Bronchial smooth muscle cell (primary cell): ENCODE measurements around the gene ASPSCR1. TPM values are rescaled to one million over a fixed set of nuclear protein-coding genes. Genes with fewer than 3 reads are reported as not detected.

Experiments used
- total RNA-seq: library from RNA; depleted of rRNA; stranded (reverse); fragments of >200 nt; gene quantifications from 2 replicates; pipeline ENCODE4 v1.2.1, GENCODE V29; 2014

The ASPSCR1 gene
- total RNA-seq, result 26.6 and 28.4 TPM in 2 replicates

GRCh38 chr17:81977211-81977808, at the start of gene ASPSCR1:
TSS of gene ASPSCR1 (plus strand) at chr17:81977629. CDS start at chr17:81977647, 18 bp downstream.

GRCh38 chr17:81927653-81928543, 49.5 kb upstream of the ASPSCR1 start, which contains the start of gene MAFG:
TSS of gene MAFG (minus strand) at chr17:81927735. CDS start at chr17:81923185, 4,550 bp downstream.

GRCh38 chr17:81947189-81947588, 30.2 kb upstream of the ASPSCR1 start, which contains the start of gene MYADML2:
TSS of gene MYADML2 (minus strand) at chr17:81947233. CDS start at chr17:81941741, 5,492 bp downstream.

GRCh38 chr17:81961087-81961511, 16.3 kb upstream of the ASPSCR1 start, which contains the start of gene NOTUM:
TSS of gene NOTUM (minus strand) at chr17:81961187. CDS start at chr17:81960909, 278 bp downstream.

GRCh38 chr17:82022310-82022980, 45.0 kb downstream of the ASPSCR1 start, which contains the start of gene CENPX:
TSS of gene CENPX (minus strand) at chr17:82022878. CDS start at chr17:82022861, 17 bp downstream.

GRCh38 chr17:82022981-82023446, 45.6 kb downstream of the ASPSCR1 start, which contains the start of gene LRRC45:
TSS of gene LRRC45 (plus strand) at chr17:82023305. CDS start at chr17:82023644, 339 bp downstream.

GRCh38 chr17:82031303-82031884, 54.0 kb downstream of the ASPSCR1 start, which contains the start of gene RAC3:
TSS of gene RAC3 (plus strand) at chr17:82031678. CDS start at chr17:82031762, 84 bp downstream.

GRCh38 chr17:82037092-82037888, 59.9 kb downstream of the ASPSCR1 start, which contains the start of gene DCXR:
TSS of gene DCXR (minus strand) at chr17:82037697. CDS start at chr17:82037682, 15 bp downstream.

GRCh38 chr17:82051776-82052637, 74.6 kb downstream of the ASPSCR1 start, which contains the start of the genes GPS1 and RFNG:
TSS of gene GPS1 (plus strand) at chr17:82051898. CDS start at chr17:82051932, 34 bp downstream.
TSS of gene RFNG (minus strand) at chr17:82051811. CDS start at chr17:82051766, 45 bp downstream.

GRCh38 chr17:82065638-82066303, 88.3 kb downstream of the ASPSCR1 start, which contains the start of gene DUS1L:
TSS of gene DUS1L (minus strand) at chr17:82065804. CDS start at chr17:82065059, 745 bp downstream.

Other genes starting within 250 kb of the ASPSCR1 start
- not detected in 2 replicates for gene GCGR, start 173.5 kb upstream of the ASPSCR1 start, total RNA-seq
- 96.1 and 97.3 TPM in 2 replicates for gene MCRIP1, start 144.3 kb upstream of the ASPSCR1 start, total RNA-seq
- not detected in 2 replicates for gene PPP1R27, start 142.6 kb upstream of the ASPSCR1 start, total RNA-seq
- 766 and 822 TPM in 2 replicates for gene P4HB, start 117.1 kb upstream of the ASPSCR1 start, total RNA-seq
- 44.2 and 81.2 TPM in 2 replicates for gene ARHGDIA, start 106.3 kb upstream of the ASPSCR1 start, total RNA-seq
- gene ALYREF, start 86.0 kb upstream of the ASPSCR1 start, total RNA-seq, result 89.5 and 91.1 TPM in 2 replicates
- gene ANAPC11, start 85.9 kb upstream of the ASPSCR1 start, total RNA-seq, result 255 and 291 TPM in 2 replicates
- 0.26 and 0.63 TPM in 2 replicates for gene NPB, start 75.4 kb upstream of the ASPSCR1 start, total RNA-seq
- gene PCYT2, start 66.2 kb upstream of the ASPSCR1 start, total RNA-seq, result 41.1 and 46.2 TPM in 2 replicates
- 18.8 and 21.9 TPM in 2 replicates for gene SIRT7, start 59.5 kb upstream of the ASPSCR1 start, total RNA-seq
- 12.1 and 17.5 TPM in 2 replicates for gene MAFG, start 49.9 kb upstream of the ASPSCR1 start, total RNA-seq
- 46.8 and 79.8 TPM in 2 replicates for gene PYCR1, start 40.3 kb upstream of the ASPSCR1 start, total RNA-seq
- not detected in 2 replicates for gene MYADML2, start 30.4 kb upstream of the ASPSCR1 start, total RNA-seq
- gene NOTUM, start 16.4 kb upstream of the ASPSCR1 start, total RNA-seq, result under 0.01 TPM in 1 of 2 replicates, not detected in the other
- 14.9 and 33.4 TPM in 2 replicates for gene CENPX, start 45.2 kb downstream of the ASPSCR1 start, total RNA-seq
- gene LRRC45, start 45.7 kb downstream of the ASPSCR1 start, total RNA-seq, result 12.0 and 15.0 TPM in 2 replicates
- 5.4 and 5.7 TPM in 2 replicates for gene RAC3, start 54.0 kb downstream of the ASPSCR1 start, total RNA-seq
- gene DCXR, start 60.1 kb downstream of the ASPSCR1 start, total RNA-seq, result 25.1 and 30.3 TPM in 2 replicates
- 24.6 and 26.8 TPM in 2 replicates for gene RFNG, start 74.2 kb downstream of the ASPSCR1 start, total RNA-seq
- 92.8 and 95.1 TPM in 2 replicates for gene GPS1, start 74.3 kb downstream of the ASPSCR1 start, total RNA-seq
- 34.8 and 43.7 TPM in 2 replicates for gene DUS1L, start 88.2 kb downstream of the ASPSCR1 start, total RNA-seq
- gene FASN, start 120.6 kb downstream of the ASPSCR1 start, total RNA-seq, result 63.3 and 80.4 TPM in 2 replicates
- gene CCDC57, start 235.2 kb downstream of the ASPSCR1 start, total RNA-seq, result 11.8 and 12.5 TPM in 2 replicates